ENCODE results near the gene ZNF70.

The ZNF70 gene

DNA sequence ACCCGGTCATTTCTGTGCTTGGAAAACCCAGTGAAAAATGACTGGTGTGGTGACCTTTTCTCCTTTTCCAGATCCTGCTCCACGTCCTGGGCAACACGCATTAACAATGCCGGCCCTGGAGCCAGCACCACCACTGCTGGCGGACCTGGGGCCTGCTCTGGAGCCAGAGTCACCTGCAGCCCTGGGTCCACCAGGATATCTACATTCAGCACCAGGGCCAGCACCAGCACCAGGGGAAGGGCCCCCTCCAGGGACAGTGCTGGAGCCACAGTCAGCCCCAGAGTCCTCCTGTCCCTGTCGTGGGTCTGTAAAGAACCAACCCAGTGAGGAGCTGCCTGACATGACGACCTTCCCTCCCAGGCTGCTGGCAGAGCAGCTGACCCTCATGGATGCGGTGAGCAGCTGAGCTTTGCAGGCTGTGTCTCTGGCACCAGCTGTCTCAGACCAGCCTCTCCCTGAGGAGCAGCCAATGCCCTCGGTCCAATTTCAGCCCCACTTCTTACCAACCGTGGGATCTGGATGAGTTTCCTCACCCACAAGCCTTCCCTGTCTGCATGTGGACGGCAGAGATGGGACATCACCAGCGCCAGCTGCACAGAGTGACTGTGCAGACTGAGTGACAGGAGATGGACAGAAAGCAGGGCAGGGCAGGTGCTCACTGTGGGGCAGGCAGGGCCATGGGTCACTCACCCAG, 58.2 kb downstream of the ZNF70 start:
- DNase-seq (ENCODE audit: low spot score): no peak

DNA sequence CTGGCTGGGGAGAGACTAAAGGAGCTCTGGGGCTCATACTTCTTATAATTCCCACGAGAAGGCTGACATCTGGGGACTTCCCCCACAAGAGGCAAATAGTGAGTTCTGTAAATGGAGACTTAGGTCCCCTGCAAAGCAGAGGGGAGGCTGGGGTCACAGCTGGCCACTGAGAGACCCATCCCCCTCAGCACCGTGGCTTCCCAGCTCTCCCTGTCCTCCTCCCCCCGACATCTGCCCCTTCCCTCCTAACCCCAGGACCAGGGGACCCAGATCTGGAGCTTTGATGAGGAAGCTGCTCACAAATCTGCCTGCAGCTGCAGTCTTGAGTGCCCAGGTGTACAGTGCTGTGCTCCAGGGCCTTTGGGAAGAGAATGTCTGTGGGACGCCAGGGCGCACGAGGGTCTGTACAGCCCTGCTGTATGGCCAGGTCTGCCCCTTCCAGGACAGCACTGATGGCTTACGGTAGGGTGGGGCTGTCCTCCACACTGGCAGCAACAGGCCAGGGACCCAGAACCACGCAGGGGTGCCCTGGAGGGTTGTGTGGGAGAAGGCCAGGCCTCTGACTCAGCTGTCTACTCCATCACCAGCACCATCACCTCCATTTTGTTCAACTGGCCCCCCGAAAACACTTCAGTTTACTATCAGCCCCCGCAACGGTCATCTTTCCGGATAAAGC, 59.0 kb downstream of the ZNF70 start:
- no peak for DNase-seq (ENCODE audit: low spot score)

DNA sequence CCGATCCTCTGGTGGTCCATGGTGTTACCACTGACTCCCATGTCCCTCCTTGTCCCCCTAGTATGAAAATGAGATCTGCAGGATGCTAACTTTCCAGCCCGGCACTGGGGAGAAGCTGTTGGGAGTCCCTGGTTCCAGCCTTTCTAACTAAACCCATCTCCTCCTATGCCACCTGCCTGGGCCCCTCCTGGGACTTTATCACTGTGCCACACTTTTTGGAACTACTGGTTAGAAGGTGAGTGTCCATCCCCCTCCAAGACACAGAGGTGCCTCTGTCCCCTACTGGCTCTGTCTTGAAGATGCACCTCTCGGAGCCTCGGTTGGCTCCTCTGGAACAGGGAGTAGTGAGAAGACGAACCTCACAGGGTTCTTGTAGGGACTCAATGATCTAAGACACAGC, 60.2 kb downstream of the ZNF70 start, which contains the start of gene RGL4:
TSS of gene RGL4 (plus strand) at position 301 of the 400 bp plus-strand sequence. CDS start 1,018 bp downstream, outside the sequence.
- no peak for DNase-seq (ENCODE audit: low spot score)

DNA sequence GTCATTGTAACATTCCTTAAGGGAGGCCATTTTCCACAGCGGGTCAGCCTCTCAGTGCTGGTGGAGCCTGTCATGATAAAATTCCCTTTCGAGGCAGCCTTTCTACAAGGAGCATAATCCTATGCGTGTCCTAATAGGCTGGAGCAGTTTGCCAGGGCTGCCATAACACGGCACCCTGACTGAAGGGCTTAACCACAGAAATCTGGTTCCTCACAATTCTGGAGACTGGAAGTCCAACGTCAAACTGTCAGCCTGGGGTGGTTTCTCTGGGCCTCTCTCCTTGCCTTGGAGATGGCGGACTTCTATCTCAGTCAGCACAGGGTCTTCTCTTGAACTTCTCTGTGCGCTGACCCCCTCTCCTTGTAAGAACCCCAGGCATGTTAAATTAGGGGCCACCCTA, 61.5 kb downstream of the ZNF70 start:
- no peak for DNase-seq (ENCODE audit: low spot score)
